ENCODE measurements around the gene SLCO1B1. TPM values are rescaled to one million over a fixed set of nuclear protein-coding genes. Genes with fewer than 3 reads are reported as not detected.
A peak's percentile ranks its signal among the peaks of the same experiment; 100 is the strongest.

Gene SLCO1B1
- total RNA-seq, 1 experiment from 2014 or later, result not detected

GRCh38 chr12:21165048-21165447 lies 34.1 kb downstream of the SLCO1B1 start:
- DNase-seq (ENCODE audit: unreplicated experiment), result no peak
- no peak for TF ChIP-seq CTCF (IDR thresholded peaks at IDR 0.05; ENCODE audit: unreplicated experiment)
- Mint-ChIP-seq H3K27me3 (ENCODE audit: insufficient read depth, unreplicated experiment) (peaks cover 62% of the 10 kb centered on the region), H3K36me3 (ENCODE audit: insufficient read depth, unreplicated experiment) (no peaks in the 10 kb centered on the region), H3K9me3 (ENCODE audit: unreplicated experiment) (no peaks in the 10 kb centered on the region), H3K4me1 (ENCODE audit: insufficient read depth, unreplicated experiment) (no peaks in the 10 kb centered on the region), H3K4me3 (ENCODE audit: unreplicated experiment) (no peak overlapping the region), H3K27ac (ENCODE audit: low read depth, unreplicated experiment) (no peak overlapping the region)
- intact Hi-C loops (cut with micrococcal nuclease), result no loop called here
- POLR2A ChIA-PET, result interaction anchor here (0.5 kb wide), 1 partner anchor 22 kb away, joined by 3 read pairs; no protein-coding TSS in a partner anchor
- CTCF ChIA-PET, result interaction anchor here (0.6 kb wide), 2 partner anchors 9 to 1428 kb away, joined by 3 read pairs; no protein-coding TSS in a partner anchor
- no TSS peak for BruUV-seq (replicated peaks)

GRCh38 chr12:21169878-21170472 lies 39.0 kb downstream of the SLCO1B1 start:
- BruUV-seq (replicated peaks), result no TSS peak
- TF ChIP-seq CTCF (IDR thresholded peaks at IDR 0.05; ENCODE audit: unreplicated experiment), result peak; percentile 68
- ChIA-PET CTCF (no interaction called here), POLR2A (no interaction called here)
- Mint-ChIP-seq H3K36me3 (ENCODE audit: insufficient read depth, unreplicated experiment) (no peaks in the 10 kb centered on the region), H3K4me1 (ENCODE audit: insufficient read depth, unreplicated experiment) (no peaks in the 10 kb centered on the region), H3K27me3 (ENCODE audit: insufficient read depth, unreplicated experiment) (peaks cover 83% of the 10 kb centered on the region), H3K4me3 (ENCODE audit: unreplicated experiment) (no peak overlapping the region), H3K27ac (ENCODE audit: low read depth, unreplicated experiment) (no peak overlapping the region), H3K9me3 (ENCODE audit: unreplicated experiment) (no peaks in the 10 kb centered on the region)
- intact Hi-C loops (cut with micrococcal nuclease), result loop anchor here (1.0 to 2.0 kb wide), 3 partner anchors 223 to 706 kb away; no protein-coding TSS in a partner anchor
- DNase-seq (ENCODE audit: unreplicated experiment), result peak; percentile 60

- TF ChIP-seq CTCF (IDR thresholded peaks at IDR 0.05; ENCODE audit: unreplicated experiment), result no peak
- CTCF ChIA-PET, result interaction anchor here (0.7 to 1.9 kb wide), 2 partner anchors 11 to 13 kb away, joined by 4 to 7 read pairs; no protein-coding TSS in a partner anchor
- no TSS peak for BruUV-seq (replicated peaks)
- POLR2A ChIA-PET, result interaction anchor here (0.5 kb wide), 1 partner anchor 1276 kb away, joined by 4 read pairs; no protein-coding TSS in a partner anchor
- Mint-ChIP-seq H3K27me3 (ENCODE audit: insufficient read depth, unreplicated experiment) (peaks cover 90% of the 10 kb centered on the region), H3K27ac (ENCODE audit: low read depth, unreplicated experiment) (no peak overlapping the region), H3K4me1 (ENCODE audit: insufficient read depth, unreplicated experiment) (no peaks in the 10 kb centered on the region), H3K9me3 (ENCODE audit: unreplicated experiment) (no peaks in the 10 kb centered on the region), H3K36me3 (ENCODE audit: insufficient read depth, unreplicated experiment) (no peaks in the 10 kb centered on the region), H3K4me3 (ENCODE audit: unreplicated experiment) (no peak overlapping the region)
- intact Hi-C loops (cut with micrococcal nuclease), result no loop called here
- DNase-seq (ENCODE audit: unreplicated experiment), result no peak
Measured at GRCh38 chr12:21172079-21172478, 41.1 kb downstream of the SLCO1B1 start.

- no peak overlapping the region for H3K4me3 Mint-ChIP-seq (ENCODE audit: unreplicated experiment)
Measured at GRCh38 chr12:21183721-21184275, 52.8 kb downstream of the SLCO1B1 start.

More at GRCh38 chr12:21183721-21184275, 52.8 kb downstream of the SLCO1B1 start:
- ChIA-PET POLR2A (no interaction called here), CTCF (no interaction called here)
- Mint-ChIP-seq H3K27me3 (ENCODE audit: insufficient read depth, unreplicated experiment) (peaks cover 65% of the 10 kb centered on the region), H3K27ac (ENCODE audit: low read depth, unreplicated experiment) (no peak overlapping the region), H3K4me1 (ENCODE audit: insufficient read depth, unreplicated experiment) (no peaks in the 10 kb centered on the region), H3K36me3 (ENCODE audit: insufficient read depth, unreplicated experiment) (no peaks in the 10 kb centered on the region), H3K9me3 (ENCODE audit: unreplicated experiment) (no peaks in the 10 kb centered on the region)
- BruUV-seq (replicated peaks), result no TSS peak
- DNase-seq (ENCODE audit: unreplicated experiment), result no peak
- no peak for TF ChIP-seq CTCF (IDR thresholded peaks at IDR 0.05; ENCODE audit: unreplicated experiment)
- intact Hi-C loops (cut with micrococcal nuclease), result no loop called here

Data from MCF 10A (cell line).